ENCODE results near the gene CACNA1C.

GRCh38 chr12:2270846-2271245 is 218.1 kb downstream of the CACNA1C start:
- TF ChIP-seq EZH2 (IDR thresholded peaks at IDR 0.05; ENCODE audit: borderline replicate concordance, insufficient read depth, low read depth, low read length, poor library complexity, severe bottlenecking) (no peak), CTCF (IDR thresholded peaks at IDR 0.05) (no peak)

All from B cell (primary cell).